Parathyroid adenoma (tissue), 2 donors: Measurements from ENCODE around the gene HMGCS2.

ENCODE experiments used
- H2AFZ ChIP-seq: fragments of 300-600 bp; sonication (generic); one replicate; pipeline ENCODE4 v1.7.0; 2017; ENCODE audit warnings: antibody characterized with exemption, mild to moderate bottlenecking
- H3K27ac ChIP-seq: fragments of 300-600 bp; sonication (generic); one replicate; pipeline ENCODE4 v1.7.0; 2017
- H3K27me3 ChIP-seq: fragments of 300-600 bp; sonication (generic); one replicate; pipeline ENCODE4 v1.7.0; 2017; ENCODE audit warnings: low read length; ENCODE audit not compliant: control insufficient read depth, insufficient read depth
- H3K36me3 ChIP-seq: fragments of 300-600 bp; sonication (generic); one replicate; pipeline ENCODE4 v1.7.0; 2017; ENCODE audit warnings: low read length; ENCODE audit not compliant: control insufficient read depth, insufficient read depth
- H3K4me1 ChIP-seq: fragments of 300-600 bp; sonication (generic); one replicate; pipeline ENCODE4 v1.7.0; 2017; ENCODE audit warnings: control low read depth
- H3K4me2 ChIP-seq: fragments of 300-600 bp; sonication (generic); one replicate; pipeline ENCODE4 v1.7.0; 2017; ENCODE audit warnings: low read length
- H3K4me3 ChIP-seq: fragments of 300-600 bp; sonication (generic); one replicate; pipeline ENCODE4 v1.7.0; 2017; ENCODE audit warnings: low read depth, low read length
- H3K79me2 ChIP-seq: fragments of 300-600 bp; sonication (generic); one replicate; pipeline ENCODE4 v1.7.0; 2017; ENCODE audit warnings: control low read depth
- H3K9ac ChIP-seq: fragments of 300-600 bp; sonication (generic); one replicate; pipeline ENCODE4 v1.7.0; 2017; ENCODE audit warnings: mild to moderate bottlenecking
- H3K9me3 ChIP-seq: fragments of 300-600 bp; sonication (generic); one replicate; pipeline ENCODE4 v1.7.0; 2017; ENCODE audit warnings: low read length; ENCODE audit not compliant: control insufficient read depth
- TF ChIP-seq, protein P1 (sequence below): fragments of 300-600 bp; sonication (generic); IDR thresholded peaks from one replicate; pipeline ENCODE4 v1.7.0; 2017; ENCODE audit warnings: antibody characterized with exemption, mild to moderate bottlenecking
- donor health status: primary hyperparathyroidism.

The HMGCS2 gene

GRCh38 chr1:119784191-119784781 is 15.6 kb upstream of the HMGCS2 start:
- no peaks in the 10 kb centered on the region for H3K36me3 ChIP-seq
- no peaks in the 10 kb centered on the region for H3K9me3 ChIP-seq
- no peak overlapping the region for H3K4me2 ChIP-seq
- H3K27me3 ChIP-seq, result no peaks in the 10 kb centered on the region
- H2AFZ ChIP-seq, result peak overlapping the region; percentile 42
- TF ChIP-seq, protein P1, sequence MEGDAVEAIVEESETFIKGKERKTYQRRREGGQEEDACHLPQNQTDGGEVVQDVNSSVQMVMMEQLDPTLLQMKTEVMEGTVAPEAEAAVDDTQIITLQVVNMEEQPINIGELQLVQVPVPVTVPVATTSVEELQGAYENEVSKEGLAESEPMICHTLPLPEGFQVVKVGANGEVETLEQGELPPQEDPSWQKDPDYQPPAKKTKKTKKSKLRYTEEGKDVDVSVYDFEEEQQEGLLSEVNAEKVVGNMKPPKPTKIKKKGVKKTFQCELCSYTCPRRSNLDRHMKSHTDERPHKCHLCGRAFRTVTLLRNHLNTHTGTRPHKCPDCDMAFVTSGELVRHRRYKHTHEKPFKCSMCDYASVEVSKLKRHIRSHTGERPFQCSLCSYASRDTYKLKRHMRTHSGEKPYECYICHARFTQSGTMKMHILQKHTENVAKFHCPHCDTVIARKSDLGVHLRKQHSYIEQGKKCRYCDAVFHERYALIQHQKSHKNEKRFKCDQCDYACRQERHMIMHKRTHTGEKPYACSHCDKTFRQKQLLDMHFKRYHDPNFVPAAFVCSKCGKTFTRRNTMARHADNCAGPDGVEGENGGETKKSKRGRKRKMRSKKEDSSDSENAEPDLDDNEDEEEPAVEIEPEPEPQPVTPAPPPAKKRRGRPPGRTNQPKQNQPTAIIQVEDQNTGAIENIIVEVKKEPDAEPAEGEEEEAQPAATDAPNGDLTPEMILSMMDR, result no peak
- peak overlapping the region; percentile 6 for H3K27ac ChIP-seq
- no peak overlapping the region for H3K4me3 ChIP-seq
- H3K79me2 ChIP-seq, result no peaks in the 10 kb centered on the region
- H3K9ac ChIP-seq, result no peak overlapping the region
- peaks cover 14% of the 10 kb centered on the region for H3K4me1 ChIP-seq

- H3K9ac ChIP-seq, result no peak overlapping the region
- no peaks in the 10 kb centered on the region for H3K36me3 ChIP-seq
- H3K4me2 ChIP-seq, result no peak overlapping the region
- H3K4me3 ChIP-seq, result no peak overlapping the region
- H2AFZ ChIP-seq, result peak overlapping the region; percentile 50
- H3K27ac ChIP-seq, result peak overlapping the region; percentile 6
- H3K79me2 ChIP-seq, result no peaks in the 10 kb centered on the region
- TF ChIP-seq, protein P1, result no peak
- no peaks in the 10 kb centered on the region for H3K9me3 ChIP-seq
- no peaks in the 10 kb centered on the region for H3K27me3 ChIP-seq
- H3K4me1 ChIP-seq, result peaks cover 14% of the 10 kb centered on the region
These were observed 14.9 kb upstream of the HMGCS2 start for GRCh38 chr1:119783354-119784185.

DNA sequence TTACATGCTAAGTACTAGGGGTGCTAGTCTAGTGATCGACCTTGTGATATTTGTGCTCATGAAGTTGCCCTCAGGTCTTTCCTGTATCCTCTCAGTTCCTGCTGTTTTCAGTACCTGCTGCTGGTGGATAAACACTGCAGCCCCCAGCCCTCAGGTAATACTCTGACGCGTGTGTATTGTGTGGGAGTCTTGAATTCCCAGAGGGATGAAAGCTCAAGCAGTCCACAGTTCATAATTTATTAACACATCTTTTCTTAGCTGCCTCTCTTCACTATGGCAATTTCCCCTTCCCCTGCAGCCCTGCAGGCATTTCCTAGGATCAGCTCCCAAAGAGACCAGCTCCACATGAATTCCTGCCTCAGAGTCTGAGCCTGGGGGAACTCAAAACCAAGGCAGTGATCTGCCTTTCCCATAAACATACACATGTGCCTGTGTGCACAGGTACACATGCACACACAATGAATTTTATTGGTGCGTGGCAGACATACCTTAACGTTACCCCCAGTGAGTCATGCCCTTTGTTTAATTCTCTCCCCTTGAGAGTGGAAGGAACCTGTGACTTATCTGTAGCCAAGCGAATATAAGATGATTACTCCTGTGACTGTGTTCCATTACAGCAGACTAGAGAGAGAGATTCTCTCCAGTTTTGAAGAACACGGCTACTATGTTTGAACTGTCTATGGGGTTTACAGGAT is 14.1 kb upstream of the HMGCS2 start:
- Histone ChIP-seq H3K27me3 (no peaks in the 10 kb centered on the region), H3K9ac (no peak overlapping the region), H3K4me3 (no peak overlapping the region), H3K4me2 (no peak overlapping the region), H3K36me3 (no peaks in the 10 kb centered on the region), H3K79me2 (no peaks in the 10 kb centered on the region), H3K27ac (no peak overlapping the region), H2AFZ (peak overlapping the region; percentile 50), H3K9me3 (no peaks in the 10 kb centered on the region), H3K4me1 (peaks cover 14% of the 10 kb centered on the region)
- TF ChIP-seq, protein P1, result no peak

- Histone ChIP-seq H3K27ac (peak overlapping the region; percentile 77), H3K36me3 (no peaks in the 10 kb centered on the region), H3K79me2 (no peaks in the 10 kb centered on the region), H3K9me3 (no peaks in the 10 kb centered on the region), H2AFZ (no peak overlapping the region), H3K4me2 (no peak overlapping the region), H3K9ac (no peak overlapping the region), H3K4me3 (no peak overlapping the region), H3K27me3 (no peaks in the 10 kb centered on the region), H3K4me1 (peaks cover 14% of the 10 kb centered on the region)
- TF ChIP-seq, protein P1, result no peak
These were observed 12.9 kb upstream of the HMGCS2 start for GRCh38 chr1:119781434-119782210.
